ENCODE measurements around the gene PPA1. TPM values are rescaled to one million over a fixed set of nuclear protein-coding genes. Genes with fewer than 3 reads are reported as not detected.
"Not testable (repeated sequence)": the region's sequence is repeated elsewhere in the genome, so short reads cannot be mapped to it uniquely, and the experiment has no call there.

Gene PPA1
- total RNA-seq, 3 donors from 2014 or later (not counting 1 experiment from before 2014, with no cell fraction given) = 17.0 to 26.5 (median 19.2) TPM

GRCh38 chr10:70186090-70186489 is 47.1 kb downstream of the PPA1 start:
- TF ChIP-seq, protein P1, sequence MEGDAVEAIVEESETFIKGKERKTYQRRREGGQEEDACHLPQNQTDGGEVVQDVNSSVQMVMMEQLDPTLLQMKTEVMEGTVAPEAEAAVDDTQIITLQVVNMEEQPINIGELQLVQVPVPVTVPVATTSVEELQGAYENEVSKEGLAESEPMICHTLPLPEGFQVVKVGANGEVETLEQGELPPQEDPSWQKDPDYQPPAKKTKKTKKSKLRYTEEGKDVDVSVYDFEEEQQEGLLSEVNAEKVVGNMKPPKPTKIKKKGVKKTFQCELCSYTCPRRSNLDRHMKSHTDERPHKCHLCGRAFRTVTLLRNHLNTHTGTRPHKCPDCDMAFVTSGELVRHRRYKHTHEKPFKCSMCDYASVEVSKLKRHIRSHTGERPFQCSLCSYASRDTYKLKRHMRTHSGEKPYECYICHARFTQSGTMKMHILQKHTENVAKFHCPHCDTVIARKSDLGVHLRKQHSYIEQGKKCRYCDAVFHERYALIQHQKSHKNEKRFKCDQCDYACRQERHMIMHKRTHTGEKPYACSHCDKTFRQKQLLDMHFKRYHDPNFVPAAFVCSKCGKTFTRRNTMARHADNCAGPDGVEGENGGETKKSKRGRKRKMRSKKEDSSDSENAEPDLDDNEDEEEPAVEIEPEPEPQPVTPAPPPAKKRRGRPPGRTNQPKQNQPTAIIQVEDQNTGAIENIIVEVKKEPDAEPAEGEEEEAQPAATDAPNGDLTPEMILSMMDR (IDR thresholded peaks at IDR 0.05) = no peak
- Histone ChIP-seq H3K4me3 (ENCODE audit: low read length) (no peak overlapping the region), H3K9me3 (ENCODE audit: control insufficient read depth, insufficient read depth, low read length) (no peaks in the 10 kb centered on the region), H3K4me1 (ENCODE audit: control insufficient read depth, insufficient read depth, low read length) (no peaks in the 10 kb centered on the region), H3K27me3 (ENCODE audit: control insufficient read depth, insufficient read depth, low read length) (no peaks in the 10 kb centered on the region), H3K36me3 (ENCODE audit: control insufficient read depth, insufficient read depth, low read length) (no peaks in the 10 kb centered on the region), H3K27ac (ENCODE audit: low read length) (no peak overlapping the region)
- Mint-ChIP-seq H3K4me1 (peaks cover 0 to 6% of the 10 kb centered on the region in 2 donors), H3K4me3 (no peak overlapping the region), H3K9me3 (no peaks in the 10 kb centered on the region), H3K27me3 (ENCODE audit: low read depth in 2 of 2) (peaks cover 12 to 16% of the 10 kb centered on the region in 2 donors), H3K36me3 (no peaks in the 10 kb centered on the region), H3K27ac (no peak overlapping the region)
- intact Hi-C loops (cut with micrococcal nuclease) = no loop called here
- ATAC-seq = no peak
- 71% methylated on average over 5 of the region's 5 CpGs for WGBS (ENCODE audit: insufficient coverage)
- no peak for DNase-seq

DNA sequence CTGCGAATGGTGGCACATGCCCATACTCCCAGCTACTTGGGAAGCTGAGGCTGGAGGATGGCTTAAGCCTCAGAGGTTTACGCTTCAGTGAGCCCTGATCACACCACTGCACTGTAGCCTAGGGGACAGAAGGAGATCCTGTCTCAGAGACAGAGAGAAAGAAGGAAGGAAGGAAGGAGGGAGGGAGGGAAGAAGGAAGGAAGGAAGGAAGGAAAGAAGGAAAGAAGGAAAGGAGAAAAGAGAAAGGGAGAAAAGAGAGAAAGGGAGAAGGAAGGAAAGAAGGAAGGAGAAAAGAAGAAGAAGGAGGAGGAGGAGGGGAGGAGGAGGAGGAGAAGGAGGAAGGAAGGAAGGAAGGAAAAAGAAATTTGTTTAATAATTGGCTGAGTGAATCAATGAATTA is 49.9 kb downstream of the PPA1 start:
- ATAC-seq (no peak), DNase-seq (no peak)
- peaks cover 0 to 2% of the 10 kb centered on the region in 2 donors for H3K9me3 Mint-ChIP-seq
- H3K4me3 Mint-ChIP-seq = no peak overlapping the region
- no peaks in the 10 kb centered on the region for H3K36me3 ChIP-seq (ENCODE audit: control insufficient read depth, insufficient read depth, low read length)
- 92% methylated on average over 2 of the region's 2 CpGs for WGBS (ENCODE audit: insufficient coverage)
- H3K4me1 Mint-ChIP-seq = no peaks in the 10 kb centered on the region
- peaks cover 29 to 39% of the 10 kb centered on the region in 2 donors for H3K27me3 Mint-ChIP-seq (ENCODE audit: low read depth in 2 of 2)
- intact Hi-C loops (cut with micrococcal nuclease) = no loop called here
- H3K4me3 ChIP-seq (ENCODE audit: low read length) = no peak overlapping the region
- TF ChIP-seq, protein P1 (IDR thresholded peaks at IDR 0.05) = no peak
- H3K9me3 ChIP-seq (ENCODE audit: control insufficient read depth, insufficient read depth, low read length) = no peaks in the 10 kb centered on the region
- no peak overlapping the region for H3K27ac ChIP-seq (ENCODE audit: low read length)
- H3K36me3 Mint-ChIP-seq = no peaks in the 10 kb centered on the region
- no peaks in the 10 kb centered on the region for H3K27me3 ChIP-seq (ENCODE audit: control insufficient read depth, insufficient read depth, low read length)
- no peaks in the 10 kb centered on the region for H3K4me1 ChIP-seq (ENCODE audit: control insufficient read depth, insufficient read depth, low read length)
- no peak overlapping the region for H3K27ac Mint-ChIP-seq

GRCh38 chr10:70179209-70179608 is 54.0 kb downstream of the PPA1 start:
- H3K4me3 ChIP-seq (ENCODE audit: low read length); H3K36me3 Mint-ChIP-seq; intact Hi-C loops (cut with micrococcal nuclease); H3K27ac ChIP-seq (ENCODE audit: low read length); H3K27ac Mint-ChIP-seq; H3K4me1 Mint-ChIP-seq; H3K36me3 ChIP-seq (ENCODE audit: control insufficient read depth, insufficient read depth, low read length); H3K9me3 ChIP-seq (ENCODE audit: control insufficient read depth, insufficient read depth, low read length); H3K9me3 Mint-ChIP-seq; H3K4me1 ChIP-seq (ENCODE audit: control insufficient read depth, insufficient read depth, low read length); DNase-seq; ATAC-seq; H3K27me3 ChIP-seq (ENCODE audit: control insufficient read depth, insufficient read depth, low read length); H3K4me3 Mint-ChIP-seq: not testable (repeated sequence)
- WGBS (ENCODE audit: insufficient coverage) = 98% methylated on average over 7 of the region's 8 CpGs
- H3K27me3 Mint-ChIP-seq (ENCODE audit: low read depth in 2 of 2) = peaks cover 31 to 37% of the 10 kb centered on the region in 2 donors

DNA sequence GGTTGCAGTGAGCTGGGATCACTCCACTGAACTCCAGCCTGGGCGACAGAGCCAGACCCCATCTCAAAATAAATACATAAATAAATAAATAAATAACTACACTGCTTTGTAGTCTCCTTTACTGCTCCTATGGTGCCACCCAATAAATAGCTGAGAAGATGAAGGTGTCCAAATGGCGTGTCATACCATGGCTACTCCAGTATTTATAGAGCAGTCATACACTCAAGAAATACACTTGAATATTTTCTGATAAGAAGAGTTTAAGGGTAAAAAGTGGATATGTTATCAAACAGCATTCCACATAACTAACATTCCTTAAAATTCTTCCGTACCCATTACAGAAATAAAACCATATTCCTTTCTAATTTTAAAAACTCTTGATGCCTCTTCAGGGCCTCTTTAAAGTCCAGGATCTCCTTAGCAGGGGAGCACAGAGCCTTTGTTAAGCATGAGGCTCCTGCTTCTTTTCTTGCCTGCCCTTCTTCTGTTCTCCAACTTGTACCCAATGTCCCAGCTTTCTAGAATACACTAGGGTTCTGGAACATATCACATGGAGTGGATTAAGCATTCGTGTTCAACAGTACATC is 55.0 kb downstream of the PPA1 start:
- 100% methylated on average over 1 of the region's 4 CpGs for WGBS (ENCODE audit: insufficient coverage)
- no peak for DNase-seq
- no peak for ATAC-seq
- intact Hi-C loops (cut with micrococcal nuclease) = no loop called here
- Mint-ChIP-seq H3K9me3 (peaks cover 0 to 2% of the 10 kb centered on the region in 2 donors), H3K4me1 (peaks cover 9 to 15% of the 10 kb centered on the region in 2 donors), H3K27ac (no peak overlapping the region), H3K27me3 (ENCODE audit: low read depth in 2 of 2) (peaks cover 27 to 33% of the 10 kb centered on the region in 2 donors), H3K36me3 (no peaks in the 10 kb centered on the region), H3K4me3 (no peak overlapping the region)
- no peak overlapping the region for H3K4me3 ChIP-seq (ENCODE audit: low read length)
- no peaks in the 10 kb centered on the region for H3K27me3 ChIP-seq (ENCODE audit: control insufficient read depth, insufficient read depth, low read length)
- H3K9me3 ChIP-seq (ENCODE audit: control insufficient read depth, insufficient read depth, low read length) = no peaks in the 10 kb centered on the region
- H3K27ac ChIP-seq (ENCODE audit: low read length) = no peak overlapping the region
- H3K4me1 ChIP-seq (ENCODE audit: control insufficient read depth, insufficient read depth, low read length) = peaks cover 18% of the 10 kb centered on the region
- TF ChIP-seq, protein P1 (IDR thresholded peaks at IDR 0.05) = no peak
- no peaks in the 10 kb centered on the region for H3K36me3 ChIP-seq (ENCODE audit: control insufficient read depth, insufficient read depth, low read length)
